Thyroid gland (tissue), 4 donors: ENCODE measurements around the gene ABCA13.

Experiments used
- CTCF ChIP-seq, 6 experiments: fragments of 200-600 bp in 3 of 6; fragments of 450-650 bp in 3 of 6; sonication (generic) in 3 of 6; IDR thresholded peaks; one replicate each; pipeline ENCODE4 v1.5.1; 2016 to 2019; ENCODE audit warnings: antibody characterized with exemption in 6 of 6, mild to moderate bottlenecking in 2 of 6, inconsistent platforms in 1 of 6, moderate library complexity in 1 of 6
- POLR2A ChIP-seq, 2 donors: fragments of 450-650 bp; IDR thresholded peaks; one replicate each; pipeline ENCODE4 v1.6.1; 2017; ENCODE audit warnings: antibody characterized with exemption in 2 of 2, mild to moderate bottlenecking in 2 of 2, moderate library complexity in 1 of 2

DNA sequence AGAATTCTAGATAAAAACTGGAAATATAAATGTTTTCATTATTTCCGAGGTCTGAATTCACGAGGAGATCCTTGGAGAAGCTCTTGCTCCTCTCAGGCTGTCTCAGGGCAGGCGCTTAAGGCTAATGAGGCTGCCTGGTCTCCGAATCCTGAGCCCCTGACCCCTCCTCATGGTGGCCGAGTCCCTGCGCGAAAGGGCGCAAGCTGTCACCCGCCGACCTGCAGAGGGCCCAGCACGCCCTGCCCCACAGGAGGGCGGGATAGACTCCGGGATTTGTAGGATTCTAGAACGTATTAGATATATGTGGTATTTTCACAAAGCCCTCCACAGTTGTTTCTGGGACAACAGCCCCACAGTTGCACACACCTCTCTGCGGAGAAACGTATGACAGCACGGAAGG lies 284.1 kb downstream of the ABCA13 start:
- TF ChIP-seq POLR2A (IDR thresholded peaks at IDR 0.05) = no peak
- TF ChIP-seq CTCF (IDR thresholded peaks at IDR 0.05) = no peak
